ENCODE results near the gene SLC13A4.
"Not testable (repeated sequence)": the region's sequence is repeated elsewhere in the genome, so short reads cannot be mapped to it uniquely, and the experiment has no call there.

Gene SLC13A4

DNA sequence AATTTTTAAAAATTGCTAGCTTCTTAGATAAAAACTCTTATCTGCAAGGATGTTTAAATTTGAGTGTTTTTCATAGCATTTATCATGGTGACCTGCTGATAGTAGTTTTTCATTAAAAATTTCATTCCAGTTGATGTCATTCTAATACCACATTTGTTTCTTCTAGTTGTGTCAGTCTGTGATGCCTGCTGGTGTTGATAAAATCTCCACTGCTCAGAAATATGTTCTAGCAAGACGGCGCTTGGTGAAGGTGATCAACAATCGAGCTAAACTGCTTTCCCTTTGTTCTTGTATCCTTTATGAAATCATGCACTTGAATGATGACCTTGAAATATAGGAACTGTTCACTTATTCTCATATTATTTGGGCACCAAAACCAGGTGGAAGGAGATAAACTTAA lies 83.3 kb downstream of the SLC13A4 start:
- TF ChIP-seq, protein P1, sequence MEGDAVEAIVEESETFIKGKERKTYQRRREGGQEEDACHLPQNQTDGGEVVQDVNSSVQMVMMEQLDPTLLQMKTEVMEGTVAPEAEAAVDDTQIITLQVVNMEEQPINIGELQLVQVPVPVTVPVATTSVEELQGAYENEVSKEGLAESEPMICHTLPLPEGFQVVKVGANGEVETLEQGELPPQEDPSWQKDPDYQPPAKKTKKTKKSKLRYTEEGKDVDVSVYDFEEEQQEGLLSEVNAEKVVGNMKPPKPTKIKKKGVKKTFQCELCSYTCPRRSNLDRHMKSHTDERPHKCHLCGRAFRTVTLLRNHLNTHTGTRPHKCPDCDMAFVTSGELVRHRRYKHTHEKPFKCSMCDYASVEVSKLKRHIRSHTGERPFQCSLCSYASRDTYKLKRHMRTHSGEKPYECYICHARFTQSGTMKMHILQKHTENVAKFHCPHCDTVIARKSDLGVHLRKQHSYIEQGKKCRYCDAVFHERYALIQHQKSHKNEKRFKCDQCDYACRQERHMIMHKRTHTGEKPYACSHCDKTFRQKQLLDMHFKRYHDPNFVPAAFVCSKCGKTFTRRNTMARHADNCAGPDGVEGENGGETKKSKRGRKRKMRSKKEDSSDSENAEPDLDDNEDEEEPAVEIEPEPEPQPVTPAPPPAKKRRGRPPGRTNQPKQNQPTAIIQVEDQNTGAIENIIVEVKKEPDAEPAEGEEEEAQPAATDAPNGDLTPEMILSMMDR (IDR thresholded peaks at IDR 0.05; ENCODE audit: low read depth, low read length), result no peak
- no peaks in the 10 kb centered on the region for H3K27me3 ChIP-seq (ENCODE audit: insufficient read depth, low read depth, severe bottlenecking)
- H3K27ac ChIP-seq, result peak overlapping the region; percentile 18; the same call in 1 of the 2 replicates
- no peak overlapping the region for H3K4me3 ChIP-seq (ENCODE audit: low read depth, low read length)
- peaks cover 79% of the 10 kb centered on the region for H3K36me3 ChIP-seq
- DNase-seq, result no peak
- H3K9me3 ChIP-seq (ENCODE audit: severe bottlenecking), result no peaks in the 10 kb centered on the region

DNA sequence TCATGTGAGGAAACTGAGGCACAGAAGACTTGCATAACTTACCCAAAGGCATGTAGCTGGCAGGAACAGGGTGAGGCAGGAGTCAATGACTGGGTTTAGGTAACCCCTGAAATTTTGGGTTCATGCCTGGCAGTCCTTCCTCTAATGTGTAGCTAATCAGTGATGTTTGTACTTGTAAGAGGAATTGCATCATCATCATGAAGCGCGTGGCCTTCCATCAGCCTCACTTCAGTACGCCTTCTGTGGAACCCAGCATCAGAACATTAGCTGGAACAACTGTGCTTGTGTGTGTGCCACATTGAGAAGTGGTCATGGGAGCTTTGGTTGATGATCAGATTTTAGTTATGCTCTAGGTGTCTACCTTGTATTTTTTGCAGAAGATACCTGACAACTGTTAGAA lies 83.8 kb downstream of the SLC13A4 start:
- DNase-seq, result no peak
- no peaks in the 10 kb centered on the region for H3K9me3 ChIP-seq (ENCODE audit: severe bottlenecking)
- H3K27me3 ChIP-seq (ENCODE audit: insufficient read depth, low read depth, severe bottlenecking), result no peaks in the 10 kb centered on the region
- H3K4me3 ChIP-seq (ENCODE audit: low read depth, low read length), result no peak overlapping the region
- no peak overlapping the region for H3K27ac ChIP-seq
- TF ChIP-seq, protein P1 (IDR thresholded peaks at IDR 0.05; ENCODE audit: low read depth, low read length), result no peak
- peaks cover 80% of the 10 kb centered on the region for H3K36me3 ChIP-seq

DNA sequence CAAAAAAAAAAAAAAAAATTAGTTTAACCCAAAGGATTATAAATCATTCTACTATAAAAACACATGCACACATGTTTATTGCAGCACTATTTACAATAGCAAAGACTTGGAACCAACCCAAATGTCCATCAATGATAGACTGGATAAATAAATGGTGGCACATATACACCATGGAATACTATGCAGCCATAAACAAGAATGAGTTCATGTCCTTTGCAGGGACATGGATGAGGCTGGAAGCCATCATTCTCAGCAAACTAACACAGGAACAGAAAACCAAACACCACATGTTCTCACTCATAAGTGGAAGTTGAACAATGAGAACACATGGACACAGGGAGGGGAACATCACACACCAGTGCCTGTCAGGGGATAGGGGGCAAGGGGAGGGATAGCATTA lies 88.3 kb downstream of the SLC13A4 start:
- peaks cover 76% of the 10 kb centered on the region for H3K36me3 ChIP-seq
- H3K9me3 ChIP-seq (ENCODE audit: severe bottlenecking); H3K4me3 ChIP-seq (ENCODE audit: low read depth, low read length); DNase-seq; H3K27me3 ChIP-seq (ENCODE audit: insufficient read depth, low read depth, severe bottlenecking); H3K27ac ChIP-seq: not testable (repeated sequence)

DNA sequence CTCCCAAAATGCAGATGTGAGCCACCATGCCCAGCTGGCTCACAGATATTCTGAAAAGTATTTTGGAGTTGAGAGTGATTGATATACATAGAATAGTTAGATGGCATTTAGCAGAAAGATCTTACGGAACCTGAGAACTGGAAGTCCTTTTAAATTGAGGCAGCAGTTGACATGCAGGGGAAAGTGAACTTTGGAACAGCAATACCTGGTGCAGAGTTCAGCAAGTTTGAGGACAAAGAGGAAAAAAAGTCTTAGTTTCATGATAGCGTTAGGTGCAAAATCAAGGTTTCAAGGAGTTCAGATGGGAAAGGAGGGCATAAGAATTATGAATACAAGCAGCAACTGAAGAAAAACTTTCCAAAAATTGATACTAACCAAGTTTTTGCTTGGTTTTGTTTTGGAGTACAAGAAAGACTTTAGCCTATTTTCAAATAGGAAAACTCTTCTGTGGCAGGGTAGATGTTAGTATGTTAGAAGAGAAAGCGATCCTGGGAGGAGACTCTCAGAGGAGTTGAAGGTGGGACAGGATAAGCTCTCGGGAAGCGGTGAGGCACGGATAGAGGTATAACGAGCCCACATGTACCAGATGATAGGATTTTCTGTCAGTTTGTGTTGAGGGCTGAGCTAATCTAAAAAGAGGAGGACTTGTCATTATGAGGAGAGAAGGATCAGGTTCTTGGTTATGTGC lies 93.7 kb downstream of the SLC13A4 start:
- H3K9me3 ChIP-seq (ENCODE audit: severe bottlenecking), result no peaks in the 10 kb centered on the region
- peaks cover 72% of the 10 kb centered on the region for H3K36me3 ChIP-seq
- no peaks in the 10 kb centered on the region for H3K27me3 ChIP-seq (ENCODE audit: insufficient read depth, low read depth, severe bottlenecking)
- no peak for DNase-seq
- no peak overlapping the region for H3K27ac ChIP-seq
- TF ChIP-seq, protein P1 (IDR thresholded peaks at IDR 0.05; ENCODE audit: low read depth, low read length), result no peak
- H3K4me3 ChIP-seq (ENCODE audit: low read depth, low read length), result no peak overlapping the region
